Loucy (cell line): ENCODE results near the gene B9D2.

Experiments
- H2AFZ ChIP-seq: fragments of 200-600 bp; sonication (generic); 2 replicates; pipeline ENCODE4 v1.6.0; 2016; ENCODE audit warnings: antibody characterized with exemption, mild to moderate bottlenecking, low read length, moderate library complexity
- H3F3A ChIP-seq: fragments of 200-600 bp; 2 replicates; pipeline ENCODE4 v1.6.0; 2016; ENCODE audit warnings: antibody characterized with exemption, low read depth, mild to moderate bottlenecking
- H3K27me3 ChIP-seq: fragments of 200-600 bp; sonication (generic); 2 replicates; pipeline ENCODE4 v1.6.1; 2014; ENCODE audit warnings: low read length, mild to moderate bottlenecking; ENCODE audit not compliant: insufficient read depth, poor library complexity, severe bottlenecking
- H3K36me3 ChIP-seq: fragments of 200-600 bp; sonication (generic); 2 replicates; pipeline ENCODE4 v1.6.1; 2016; ENCODE audit warnings: low read length; ENCODE audit not compliant: insufficient read depth
- H3K4me1 ChIP-seq: fragments of 200-600 bp; sonication (generic); 2 replicates; pipeline ENCODE4 v1.5.1; 2014; ENCODE audit warnings: low read length, mild to moderate bottlenecking; ENCODE audit not compliant: insufficient read depth, poor library complexity, severe bottlenecking
- H3K4me2 ChIP-seq: fragments of 200-600 bp; sonication (generic); 2 replicates; pipeline ENCODE4 v1.6.0; 2014; ENCODE audit warnings: antibody characterized with exemption, low read length, low read depth, mild to moderate bottlenecking; ENCODE audit not compliant: poor library complexity, severe bottlenecking
- H3K4me3 ChIP-seq: fragments of 200-600 bp; sonication (generic); 2 replicates; pipeline ENCODE4 v1.5.1; 2014; ENCODE audit warnings: low read length, mild to moderate bottlenecking, mixed read lengths; ENCODE audit not compliant: poor library complexity, severe bottlenecking
- H3K79me2 ChIP-seq: fragments of 200-600 bp; sonication (generic); 2 replicates; pipeline ENCODE4 v1.6.1; 2014; ENCODE audit warnings: low read length; ENCODE audit not compliant: insufficient read depth
- H3K9ac ChIP-seq: fragments of 200-600 bp; sonication (generic); 2 replicates; pipeline ENCODE4 v1.6.0; 2014; ENCODE audit warnings: mild to moderate bottlenecking, low read depth, low read length, moderate library complexity; ENCODE audit not compliant: poor library complexity, severe bottlenecking
- H3K9me2 ChIP-seq: fragments of 200-600 bp; sonication (generic); replicated peaks from 2 replicates; pipeline ENCODE4 v1.6.1; 2016; ENCODE audit warnings: low read depth, low read length, mixed read lengths
- H3K9me3 ChIP-seq: fragments of 200-600 bp; sonication (generic); 2 replicates; pipeline ENCODE4 v1.6.1; 2014; ENCODE audit warnings: mild to moderate bottlenecking, antibody characterized with exemption, low read length, low read depth; ENCODE audit not compliant: insufficient read depth
- H4K20me1 ChIP-seq: fragments of 200-600 bp; sonication (generic); 2 replicates; pipeline ENCODE4 v1.6.0; 2014; ENCODE audit warnings: antibody characterized with exemption, low read length, mild to moderate bottlenecking; ENCODE audit not compliant: insufficient read depth, poor library complexity, severe bottlenecking
- CTCF ChIP-seq: fragments of 200-600 bp; sonication (generic); conservative IDR thresholded peaks from 2 replicates; pipeline ENCODE4 v1.5.1; 2014; ENCODE audit warnings: mild to moderate bottlenecking, antibody characterized with exemption, low read length
- EZH2phosphoT487 ChIP-seq: fragments of 200-600 bp; IDR thresholded peaks from 2 replicates; pipeline ENCODE4 v1.6.1; 2018; ENCODE audit warnings: antibody characterized with exemption, mild to moderate bottlenecking, moderate library complexity, borderline replicate concordance

The B9D2 gene

GRCh38 chr19:41323023-41323422 is 40.9 kb downstream of the B9D2 start:
- peaks cover 33% of the 10 kb centered on the region; the same call in 1 of the 2 replicates for H3K36me3 ChIP-seq
- H4K20me1 ChIP-seq = peaks cover 3% of the 10 kb centered on the region
- H3K27me3 ChIP-seq = no peaks in the 10 kb centered on the region
- H3K9me2 ChIP-seq = no peaks in the 10 kb centered on the region
- H3K9ac ChIP-seq = no peak overlapping the region
- H3K4me1 ChIP-seq = peaks cover 36% of the 10 kb centered on the region
- no peak overlapping the region for H3K4me2 ChIP-seq
- TF ChIP-seq CTCF (no peak), EZH2phosphoT487 (no peak)
- no peaks in the 10 kb centered on the region for H3K9me3 ChIP-seq
- H3K4me3 ChIP-seq = no peak overlapping the region
- peaks cover 23% of the 10 kb centered on the region for H3K79me2 ChIP-seq
- H3F3A ChIP-seq = peaks cover 7% of the 10 kb centered on the region
- H2AFZ ChIP-seq = no peak overlapping the region

DNA sequence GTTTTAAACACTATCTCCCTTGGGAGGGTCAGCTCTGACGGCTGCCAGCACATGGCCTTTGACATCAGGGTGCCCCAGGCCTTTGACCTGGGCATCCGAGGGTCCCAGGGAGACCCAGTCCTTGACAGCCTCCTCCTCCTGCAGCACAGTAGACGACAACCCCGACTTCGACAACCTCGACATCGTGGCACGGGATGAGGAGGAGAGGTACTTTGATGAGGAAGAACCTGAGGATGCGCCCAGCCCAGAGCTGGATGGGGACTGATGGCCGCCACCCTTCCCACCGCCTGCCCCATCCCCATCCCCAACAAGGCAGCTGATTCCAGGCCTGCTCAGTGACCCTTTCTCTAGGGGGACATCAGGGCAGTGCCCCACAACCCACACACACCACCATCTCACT is 41.5 kb downstream of the B9D2 start:
- Histone ChIP-seq H3K9ac (no peak overlapping the region), H3K27me3 (no peaks in the 10 kb centered on the region), H3K36me3 (peaks cover 32% of the 10 kb centered on the region; the same call in 1 of the 2 replicates), H3F3A (peaks cover 4% of the 10 kb centered on the region), H2AFZ (no peak overlapping the region), H3K9me2 (no peaks in the 10 kb centered on the region), H4K20me1 (no peaks in the 10 kb centered on the region), H3K9me3 (no peaks in the 10 kb centered on the region), H3K4me3 (no peak overlapping the region), H3K4me2 (no peak overlapping the region), H3K4me1 (peaks cover 32% of the 10 kb centered on the region), H3K79me2 (peaks cover 20% of the 10 kb centered on the region)
- TF ChIP-seq EZH2phosphoT487 (no peak), CTCF (no peak)

DNA sequence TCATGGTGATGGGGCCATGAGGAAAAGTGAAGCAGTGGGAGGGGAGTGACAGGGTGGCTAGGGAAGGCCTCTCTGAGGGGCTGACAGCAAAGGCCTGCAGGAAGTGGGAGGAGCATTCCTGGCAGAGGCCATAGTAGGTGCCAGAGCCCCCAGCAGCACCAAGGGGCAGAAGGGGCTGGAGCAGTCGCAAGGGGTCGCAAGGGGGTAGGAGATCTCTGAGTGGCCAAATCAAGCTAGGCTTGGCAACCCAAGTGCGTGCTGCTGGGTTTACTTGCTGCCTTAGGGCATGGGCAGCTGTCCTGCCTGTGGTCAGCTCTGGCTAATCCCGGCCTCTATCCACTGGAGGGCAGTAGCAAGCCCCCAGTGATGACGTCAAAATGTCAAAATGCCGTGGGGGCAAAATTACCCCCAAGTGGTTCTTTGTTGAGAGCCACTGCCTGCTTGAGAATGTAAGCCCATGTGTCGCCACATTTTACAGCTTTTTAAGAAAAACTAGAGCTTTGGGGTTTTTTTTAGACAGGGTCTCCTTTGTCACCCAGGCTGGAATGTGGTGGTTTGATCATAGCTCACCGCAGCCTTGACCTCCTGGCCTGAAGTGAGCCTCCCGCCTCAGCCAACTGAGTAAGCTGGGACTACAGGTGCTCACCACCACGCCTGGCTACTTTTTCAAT is 42.2 kb downstream of the B9D2 start:
- Histone ChIP-seq H3K79me2 (peaks cover 15% of the 10 kb centered on the region), H3K9ac (peak overlapping the region; percentile 5), H3K4me3 (no peak overlapping the region), H3K36me3 (peaks cover 39% of the 10 kb centered on the region; the same call in 1 of the 2 replicates), H3K4me1 (peaks cover 26% of the 10 kb centered on the region), H3K27me3 (no peaks in the 10 kb centered on the region), H3K4me2 (peak overlapping the region; percentile 35), H3K9me2 (no peaks in the 10 kb centered on the region), H4K20me1 (no peaks in the 10 kb centered on the region), H3F3A (no peaks in the 10 kb centered on the region; the same call in 1 of the 2 replicates), H2AFZ (no peak overlapping the region), H3K9me3 (no peaks in the 10 kb centered on the region)
- TF ChIP-seq EZH2phosphoT487 (no peak), CTCF (peak; percentile 72)
